Astrocyte (in vitro differentiated cells and primary cell): ENCODE results near the gene ACOT7.

Source experiments
- CTCF ChIP-seq: IDR thresholded peaks from 2 replicates; pipeline ENCODE4 v1.5.1; 2011; ENCODE audit warnings: low read depth, mild to moderate bottlenecking, inconsistent platforms, low read length, moderate library complexity; ENCODE audit not compliant: insufficient read depth
- EZH2 ChIP-seq: IDR thresholded peaks from 2 replicates; pipeline ENCODE4 v1.6.1; 2012; ENCODE audit warnings: mild to moderate bottlenecking, low read length, inconsistent platforms; ENCODE audit not compliant: insufficient read depth

GRCh38 chr1:6367381-6368012 lies 26.1 kb downstream of the ACOT7 start:
- TF ChIP-seq EZH2 (no peak), CTCF (no peak)
